Fibroblast of upper back skin (primary cell): Measurements from ENCODE around the gene USPL1.
"Not testable (repeated sequence)": the region's sequence is repeated elsewhere in the genome, so short reads cannot be mapped to it uniquely, and the experiment has no call there.

Source experiments
- DNase-seq: peaks from one replicate; pipeline ENCODE4 v3.0.0-alpha.2; 2013

The USPL1 gene

DNA sequence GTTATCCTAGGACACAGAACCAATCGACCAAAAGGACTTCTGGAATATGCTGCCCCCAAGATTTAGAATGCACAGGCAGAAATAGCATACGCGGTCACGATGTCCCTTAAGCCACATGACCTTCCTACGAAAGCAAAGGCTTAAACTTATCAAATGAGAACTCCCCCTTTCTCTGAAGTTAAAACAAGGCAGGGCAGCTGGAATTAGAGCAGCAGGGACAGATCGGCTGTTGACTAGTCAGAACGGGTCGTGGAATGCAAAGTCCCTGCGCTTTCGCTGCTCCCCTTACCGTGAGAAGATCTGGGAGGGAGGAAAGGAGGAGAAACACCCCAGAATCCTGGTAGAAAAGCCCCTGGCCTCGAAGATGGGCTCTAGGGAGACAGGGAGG lies 799 bp upstream of the USPL1 start:
- peak; percentile 86 for DNase-seq

DNA sequence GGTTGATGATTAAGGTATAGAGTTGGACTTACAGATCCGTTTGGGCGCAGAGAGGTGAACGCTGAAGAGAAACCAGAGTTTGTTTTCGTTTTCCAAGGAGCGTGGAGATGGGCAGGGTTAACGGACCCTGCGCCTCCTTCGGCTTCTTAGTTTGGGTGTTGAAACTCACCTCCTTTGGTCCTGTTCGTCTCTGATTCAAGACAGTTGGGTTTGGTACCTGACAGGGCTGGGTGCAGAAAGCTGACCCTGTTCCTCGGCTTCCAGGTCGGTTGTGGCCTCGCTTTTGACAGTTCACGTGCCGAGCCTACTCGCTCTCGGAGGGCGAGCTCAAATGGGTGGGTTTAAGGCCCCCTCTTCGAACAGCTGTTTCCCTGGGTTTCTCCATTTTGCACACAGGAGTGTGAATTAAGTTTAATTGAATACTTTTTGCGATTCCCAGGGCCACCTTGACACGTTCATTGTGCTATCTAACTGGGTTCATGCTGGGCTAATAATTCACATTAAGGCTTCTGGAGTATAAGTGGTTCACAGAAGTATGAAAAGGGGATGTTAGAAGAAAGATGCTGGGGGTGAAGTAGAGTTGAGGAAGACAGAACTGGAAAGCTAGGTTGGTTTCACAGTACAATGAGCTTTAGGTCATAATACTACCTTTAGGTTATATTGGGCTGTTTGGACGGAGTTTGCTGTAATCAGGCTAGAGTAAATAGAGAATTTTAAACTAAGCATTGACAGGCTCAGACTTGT lies 638 bp downstream of the USPL1 start:
- DNase-seq = no peak

DNA sequence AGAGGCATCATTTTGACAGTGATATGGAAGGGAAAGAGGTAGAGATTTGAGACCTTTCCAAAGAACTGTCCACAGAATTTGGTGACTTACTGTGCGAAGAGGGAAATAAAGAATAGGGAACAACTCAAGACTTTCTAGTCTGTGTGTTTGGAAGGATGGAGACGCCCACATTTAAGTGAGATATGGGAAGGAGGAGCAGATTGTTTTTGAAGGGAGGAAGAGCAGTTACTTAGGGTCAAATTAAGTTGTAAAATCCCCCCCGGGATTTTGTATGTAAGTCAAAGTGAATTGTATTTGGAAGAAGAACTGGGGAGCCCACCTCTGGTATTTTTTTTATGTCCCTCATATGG lies 1.2 kb downstream of the USPL1 start:
- no peak for DNase-seq

DNA sequence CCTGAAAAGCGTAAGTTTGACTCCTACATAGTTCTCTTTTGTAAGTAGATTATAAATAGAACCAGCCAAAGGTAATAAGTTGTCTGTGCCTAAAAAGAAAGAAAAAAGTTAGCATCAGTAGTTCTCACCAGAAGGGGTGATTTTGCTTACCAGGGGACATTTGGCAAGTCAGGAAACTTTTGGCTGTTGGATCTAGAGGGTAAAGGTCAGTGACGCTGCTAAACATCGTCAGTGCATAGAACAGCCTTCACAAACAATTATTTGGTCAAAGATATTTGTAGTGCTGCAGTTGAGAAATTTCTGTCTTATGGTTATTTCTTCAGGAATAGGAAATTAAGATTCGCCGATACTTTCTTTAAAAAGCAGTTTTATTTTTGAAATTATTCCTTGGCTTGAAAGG lies 2.0 kb downstream of the USPL1 start:
- no peak for DNase-seq

DNA sequence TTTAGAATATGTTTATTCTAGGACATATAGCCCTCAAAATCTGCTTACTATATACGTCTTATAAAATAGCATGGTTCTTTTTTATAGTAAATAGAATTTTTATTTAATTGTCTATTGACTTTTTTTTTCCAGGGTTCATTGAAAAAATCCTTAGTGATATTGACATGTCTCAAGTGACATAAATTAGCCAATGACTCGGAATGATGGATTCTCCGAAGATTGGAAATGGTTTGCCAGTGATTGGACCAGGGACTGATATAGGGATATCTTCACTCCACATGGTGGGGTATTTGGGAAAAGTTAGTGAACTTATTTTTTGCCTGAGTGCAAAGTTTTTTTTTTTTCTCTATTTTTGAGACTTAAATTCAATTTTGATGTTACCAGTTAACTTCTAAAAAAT lies 3.2 kb downstream of the USPL1 start:
- no peak for DNase-seq

DNA sequence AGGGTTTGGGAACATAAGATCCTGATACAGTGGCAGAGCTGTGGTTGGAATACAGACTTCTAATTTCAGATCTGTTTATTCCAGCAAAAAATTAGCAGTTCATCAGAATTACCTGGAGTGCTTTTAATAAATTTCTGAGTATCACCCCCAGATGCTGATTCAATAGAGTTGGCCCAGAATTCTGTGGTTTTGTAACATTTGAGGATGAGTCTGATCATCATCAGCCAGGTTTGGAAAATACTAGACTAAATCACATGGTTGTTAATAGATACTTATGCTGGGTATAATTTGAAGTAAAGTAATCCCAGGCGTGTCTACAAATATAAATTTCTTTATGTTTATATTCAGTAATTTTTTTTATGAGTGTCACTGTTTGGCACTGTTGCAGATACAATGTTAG lies 4.8 kb downstream of the USPL1 start:
- no peak for DNase-seq

DNA sequence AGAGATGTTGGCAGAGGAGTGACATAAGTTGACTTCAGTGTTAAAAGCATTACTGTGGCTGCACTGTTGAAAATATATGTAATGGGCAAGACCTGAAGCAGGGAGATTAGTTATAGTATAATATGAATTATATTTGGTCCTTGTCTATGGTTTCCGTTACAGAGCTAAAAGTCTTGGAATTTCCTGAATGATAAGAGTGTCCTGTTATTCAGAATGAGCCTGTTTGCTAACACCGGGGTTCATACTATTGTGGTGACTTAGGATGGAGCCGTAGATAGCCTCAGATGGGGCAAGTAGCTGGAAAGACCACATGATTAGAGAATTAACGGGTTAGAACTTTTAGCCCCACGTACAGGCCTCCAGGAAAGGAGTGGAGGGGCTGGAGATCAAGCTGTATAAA lies 5.7 kb downstream of the USPL1 start:
- no peak for DNase-seq

DNA sequence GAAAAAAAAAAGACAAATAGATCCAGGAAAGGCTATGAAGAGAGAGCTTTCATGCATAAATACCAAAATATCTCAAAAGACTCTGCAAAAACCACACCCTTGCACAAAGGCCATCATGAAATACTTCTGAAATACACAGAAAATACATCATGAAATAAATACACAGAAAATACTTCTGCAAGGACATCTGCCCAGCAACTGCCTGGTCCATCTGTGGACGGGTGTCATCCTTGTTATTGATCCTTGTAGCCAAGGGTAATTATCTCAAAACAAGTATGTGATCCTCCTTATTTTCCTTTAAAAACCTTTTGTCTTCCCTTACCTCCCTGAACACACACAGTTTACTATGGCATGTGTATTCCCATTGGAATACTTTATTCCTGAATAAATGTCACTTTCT lies 6.9 kb downstream of the USPL1 start:
- no peak for DNase-seq

DNA sequence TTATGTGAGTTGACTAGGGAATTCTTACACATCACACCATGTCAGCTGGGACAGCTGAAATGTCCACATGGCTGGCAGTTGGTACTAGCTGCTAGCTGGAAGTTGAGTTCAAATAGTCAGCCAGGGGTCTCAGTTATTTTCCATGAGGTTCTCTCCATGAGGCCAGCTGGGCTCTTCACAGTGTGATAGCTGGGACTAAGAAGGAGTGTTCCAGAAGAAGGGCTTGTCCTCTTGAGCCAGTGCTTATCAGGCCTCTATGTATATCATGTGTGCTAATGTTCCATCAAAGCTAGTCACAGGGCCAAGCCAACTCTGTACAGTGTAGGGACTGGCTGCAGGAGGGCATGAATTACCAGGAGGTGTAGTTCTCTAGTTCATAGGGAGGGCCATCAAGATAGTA lies 11.8 kb downstream of the USPL1 start:
- no peak for DNase-seq

DNA sequence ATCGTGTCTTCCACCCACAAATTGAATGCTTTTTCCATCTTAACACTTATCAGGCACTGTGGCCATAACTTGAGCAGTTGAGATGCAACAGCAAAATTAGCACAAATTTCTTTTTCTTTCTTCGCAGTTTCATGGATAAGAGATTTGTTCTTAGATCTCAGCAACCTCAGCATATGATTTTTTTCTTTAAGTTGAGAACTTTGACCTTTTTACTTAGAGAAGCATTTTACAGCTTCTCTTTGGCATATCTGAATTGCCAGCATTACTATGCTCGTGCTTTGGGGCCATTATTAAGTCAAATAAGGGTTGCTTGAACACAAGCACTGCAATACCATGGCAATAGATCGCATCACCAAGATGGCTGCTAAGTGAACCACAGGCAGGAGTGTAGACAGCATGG lies 16.1 kb downstream of the USPL1 start:
- no peak for DNase-seq

DNA sequence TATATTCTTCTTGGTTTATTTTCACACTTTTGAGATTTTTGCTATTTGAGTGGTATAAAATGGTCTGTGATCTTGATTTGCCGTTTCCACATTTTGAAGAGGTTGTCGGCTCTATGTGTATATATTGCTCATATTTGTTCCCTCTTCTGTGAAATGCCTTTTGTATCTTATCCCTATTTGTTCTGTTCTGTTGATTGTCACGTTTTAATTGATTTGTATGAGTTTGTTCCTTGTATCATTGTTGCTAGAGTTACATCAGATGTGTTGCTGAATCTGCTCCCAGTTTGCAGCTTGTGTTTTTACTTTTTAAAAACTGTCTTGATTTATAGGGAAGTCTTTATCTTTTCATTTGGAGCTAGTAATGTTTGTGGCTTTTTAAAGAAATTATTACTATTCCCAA lies 17.1 kb downstream of the USPL1 start:
- no peak for DNase-seq

DNA sequence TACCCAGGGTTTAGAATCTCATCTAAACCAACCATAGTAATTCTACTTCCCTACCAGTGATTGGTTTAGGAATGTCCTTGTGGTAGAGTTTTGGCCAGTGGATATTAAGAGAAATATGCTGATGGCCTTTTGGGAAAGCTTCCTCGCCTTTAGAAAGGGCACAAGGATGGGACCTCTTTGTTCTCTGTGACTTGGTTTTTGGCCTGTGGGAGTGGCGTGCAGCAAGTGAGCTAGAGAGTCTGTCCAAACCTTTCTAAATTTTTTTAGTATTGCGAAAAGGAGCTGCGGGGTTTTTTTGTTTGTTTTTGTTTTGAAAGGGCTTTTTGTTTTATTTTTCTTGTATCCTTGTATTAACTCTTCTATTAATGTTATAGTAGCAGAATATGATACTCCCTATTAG lies 20.6 kb downstream of the USPL1 start:
- DNase-seq = no peak

DNA sequence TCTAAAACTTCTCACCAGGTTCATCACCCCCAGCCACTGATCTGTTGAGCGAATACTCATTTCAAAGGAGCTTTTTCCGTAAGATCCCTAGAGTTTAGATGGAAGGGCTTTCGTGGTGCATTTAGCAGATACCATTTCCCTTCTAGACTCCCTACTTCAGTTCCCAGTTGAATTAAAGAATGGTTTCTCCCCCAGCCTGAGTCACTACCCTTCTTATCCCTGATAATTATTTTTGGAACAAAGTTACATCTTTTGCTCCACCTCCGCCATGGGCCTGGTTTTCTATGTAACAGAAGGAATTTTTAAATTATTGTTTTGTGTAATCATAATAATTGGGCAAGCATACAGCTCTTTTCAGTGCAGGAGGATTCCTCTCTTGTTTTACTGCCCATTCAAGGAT lies 22.0 kb downstream of the USPL1 start:
- peak; percentile 69 for DNase-seq

DNA sequence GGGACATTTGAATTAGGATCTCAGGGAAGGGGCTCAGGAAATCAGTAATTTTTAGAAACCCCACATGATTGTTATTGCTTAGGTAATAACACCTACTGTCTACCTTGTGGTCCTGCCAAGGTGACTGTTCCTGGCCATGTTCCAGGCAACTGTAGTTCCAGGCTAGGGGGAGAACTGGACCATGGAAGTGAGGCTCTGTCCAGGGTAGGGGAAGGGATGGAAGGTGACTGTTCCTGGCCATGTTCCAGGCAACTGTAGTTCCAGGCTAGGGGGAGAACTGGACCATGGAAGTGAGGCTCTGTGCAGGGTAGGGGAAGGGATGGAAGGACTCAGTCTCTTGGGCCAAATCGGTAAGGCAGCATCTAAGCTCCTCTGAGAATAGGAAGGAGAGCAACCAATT lies 23.5 kb downstream of the USPL1 start:
- DNase-seq = not testable (repeated sequence)

DNA sequence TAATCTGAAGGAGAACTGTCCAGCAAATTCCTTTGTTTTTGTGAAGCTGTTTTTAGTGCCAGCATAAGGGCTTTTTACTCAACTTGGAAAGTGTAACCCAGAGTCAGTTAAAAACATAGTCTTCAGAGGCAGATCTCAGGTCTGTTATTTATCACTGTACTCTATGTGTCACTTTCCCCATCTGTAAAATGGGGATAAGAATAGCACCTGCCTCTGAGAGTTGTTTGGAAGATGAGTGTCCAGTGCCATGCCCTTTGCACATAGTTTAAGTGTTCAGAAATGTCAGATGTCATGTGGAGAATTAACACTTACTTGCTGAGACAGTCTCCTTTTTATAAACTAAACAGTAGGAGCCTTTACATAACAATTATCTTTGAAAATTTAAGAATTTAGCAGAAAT lies 27.9 kb downstream of the USPL1 start:
- DNase-seq = no peak

DNA sequence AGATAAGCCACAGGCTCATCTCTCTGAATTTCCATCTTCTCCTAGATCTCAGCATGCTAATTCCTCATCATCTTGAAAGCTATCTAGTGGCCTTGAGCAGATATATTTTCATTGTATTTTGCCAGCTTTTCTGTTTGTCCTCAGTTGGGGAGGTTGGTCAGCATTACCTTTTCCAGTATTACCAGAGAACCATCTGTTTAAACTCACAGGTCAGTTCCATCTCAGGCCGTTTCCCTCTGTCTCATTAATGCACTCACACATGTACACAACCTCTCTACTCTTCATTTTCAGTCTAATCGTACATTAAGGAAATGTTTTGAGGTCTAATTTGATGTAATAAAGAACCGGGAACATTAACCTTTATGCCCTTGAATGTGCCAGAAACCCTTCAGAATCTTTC lies 29.7 kb downstream of the USPL1 start:
- no peak for DNase-seq

DNA sequence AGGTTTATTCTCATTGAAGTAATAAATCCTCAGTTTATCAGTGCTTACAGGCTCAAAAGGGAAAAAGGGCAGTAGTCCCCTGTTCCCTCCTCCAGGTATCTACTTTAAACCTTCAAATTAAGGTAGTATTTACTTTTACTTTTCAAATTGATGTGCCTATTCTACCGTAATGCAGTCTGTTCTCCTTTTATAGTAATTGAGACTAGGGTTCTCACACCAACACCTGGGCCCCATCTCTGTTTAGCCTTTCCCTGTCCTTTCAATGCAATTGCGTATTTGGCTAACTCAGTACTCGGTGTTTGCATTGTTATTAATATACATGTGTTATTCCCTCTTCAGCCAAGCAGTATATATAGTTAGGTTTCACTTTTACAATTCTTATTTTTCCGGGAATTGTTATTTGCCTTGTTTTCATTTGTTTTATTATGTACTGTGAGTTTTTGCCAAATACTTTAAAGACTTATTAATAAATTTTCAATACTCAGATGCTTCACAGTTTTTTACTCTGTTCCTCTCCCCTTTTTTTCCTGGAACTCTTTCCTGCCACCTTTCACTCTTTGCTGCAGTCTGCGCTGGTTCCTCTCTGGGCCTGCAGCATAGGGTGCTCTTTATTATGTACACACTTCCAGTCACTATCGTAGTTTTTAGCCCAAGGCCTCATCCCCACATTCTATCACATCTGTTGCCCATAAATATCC lies 30.3 kb downstream of the USPL1 start:
- DNase-seq = no peak

DNA sequence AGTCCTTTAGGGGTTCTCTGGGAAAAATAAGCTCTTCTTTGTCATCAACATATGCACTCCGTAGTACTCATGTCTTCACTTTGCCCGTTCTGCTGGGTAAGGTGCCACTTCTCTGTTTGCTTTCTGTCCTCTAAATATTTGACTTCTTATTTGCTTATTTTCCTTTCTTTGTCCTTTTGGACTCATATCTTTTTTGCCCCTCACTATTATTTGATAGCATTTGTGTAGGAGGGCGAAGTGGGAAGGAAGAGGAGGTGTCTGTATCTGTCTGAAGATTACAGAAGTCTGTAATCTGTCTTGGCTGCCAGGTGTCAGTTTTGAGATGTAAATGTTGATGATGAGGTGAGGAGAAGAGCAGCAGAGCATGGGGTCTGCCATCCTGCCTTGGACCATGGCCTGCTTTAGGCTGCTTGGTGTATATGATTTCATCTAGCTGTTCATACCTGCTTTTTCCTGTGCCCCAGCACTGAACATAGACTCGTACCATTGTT lies 30.8 kb downstream of the USPL1 start:
- DNase-seq = no peak

DNA sequence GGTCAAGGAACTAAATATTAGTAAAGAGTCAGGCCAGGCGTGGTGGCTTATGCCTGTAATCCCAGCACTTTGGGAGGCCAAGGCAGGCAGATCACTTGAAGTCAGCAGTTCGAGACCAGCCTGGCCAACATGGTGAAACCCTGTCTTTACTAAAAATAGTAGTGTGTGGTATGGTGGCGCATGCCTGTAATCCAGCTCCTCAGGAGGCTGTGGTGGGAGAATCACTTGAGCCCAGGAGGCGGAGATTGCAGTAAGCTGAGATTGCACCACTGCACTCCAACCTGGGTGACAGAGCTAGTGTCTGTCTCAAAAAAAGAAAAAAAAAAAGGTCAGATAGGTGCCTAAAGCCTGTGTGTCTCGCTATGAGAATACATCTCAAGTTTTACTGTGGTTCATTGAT lies 33.9 kb downstream of the USPL1 start:
- DNase-seq = not testable (repeated sequence)

DNA sequence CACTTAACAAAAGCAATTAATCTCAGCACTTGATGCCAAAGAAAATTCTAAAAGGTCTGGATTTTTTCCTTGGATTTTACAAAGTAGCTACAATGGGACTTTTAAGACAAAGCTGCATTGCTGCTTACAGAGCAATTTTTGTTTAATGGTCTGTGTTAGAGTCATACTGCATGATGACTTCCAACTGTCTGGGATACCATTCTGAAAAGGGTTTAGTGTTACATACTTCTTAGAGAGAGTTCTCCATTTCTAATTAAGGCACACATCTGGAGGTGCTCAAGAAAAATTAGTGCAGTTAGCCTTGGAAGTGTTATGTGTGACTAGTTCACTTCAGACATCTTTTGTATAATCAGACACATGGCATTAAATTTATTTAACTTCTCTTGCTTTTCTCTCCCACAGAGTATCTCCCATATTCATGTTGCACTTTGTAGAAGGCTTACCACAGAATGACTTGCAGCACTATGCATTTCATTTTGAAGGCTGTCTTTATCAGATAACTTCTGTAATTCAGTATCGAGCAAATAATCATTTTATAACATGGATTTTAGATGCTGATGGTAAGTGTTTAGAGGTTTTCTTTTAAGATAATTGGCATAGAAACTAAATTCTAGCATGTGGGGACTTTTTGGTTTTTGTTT lies 35.1 kb downstream of the USPL1 start:
- no peak for DNase-seq

DNA sequence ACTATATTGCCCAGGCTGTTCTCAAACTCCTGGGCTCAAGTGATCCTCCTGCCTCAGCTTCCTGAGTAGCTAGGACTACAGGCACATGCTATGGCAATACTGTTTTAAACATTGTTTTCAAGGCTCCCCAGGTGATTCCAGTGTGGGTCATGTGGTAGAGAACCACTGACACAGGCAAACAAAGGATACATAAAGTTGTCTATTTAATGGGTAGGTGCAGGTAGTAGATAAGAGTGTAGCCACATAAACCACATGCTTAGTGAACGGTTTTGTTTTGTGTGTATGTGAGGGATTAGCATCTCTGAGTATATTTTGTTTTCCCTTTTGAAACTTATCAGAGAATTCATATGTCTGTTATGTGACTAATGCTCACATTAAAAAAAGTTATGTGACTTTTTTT lies 36.7 kb downstream of the USPL1 start:
- no peak for DNase-seq

DNA sequence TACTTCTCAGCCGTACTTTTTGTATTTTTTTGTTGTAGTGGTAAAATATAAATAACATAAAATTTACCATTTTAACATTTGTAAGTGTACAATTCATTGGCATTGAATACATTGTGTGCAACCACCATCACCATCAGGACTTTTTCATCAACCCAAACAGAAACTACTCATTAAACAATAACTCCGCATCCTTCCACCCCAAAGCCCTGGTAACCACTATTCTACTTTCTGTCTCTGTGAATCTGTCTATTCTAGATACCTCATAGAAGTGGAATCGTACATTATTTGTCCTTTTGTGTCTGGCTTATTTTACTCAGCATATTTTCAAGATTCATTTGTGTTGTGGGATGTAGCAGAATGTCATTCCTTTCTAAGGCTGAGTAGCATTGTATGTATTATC lies 38.5 kb downstream of the USPL1 start:
- no peak for DNase-seq

DNA sequence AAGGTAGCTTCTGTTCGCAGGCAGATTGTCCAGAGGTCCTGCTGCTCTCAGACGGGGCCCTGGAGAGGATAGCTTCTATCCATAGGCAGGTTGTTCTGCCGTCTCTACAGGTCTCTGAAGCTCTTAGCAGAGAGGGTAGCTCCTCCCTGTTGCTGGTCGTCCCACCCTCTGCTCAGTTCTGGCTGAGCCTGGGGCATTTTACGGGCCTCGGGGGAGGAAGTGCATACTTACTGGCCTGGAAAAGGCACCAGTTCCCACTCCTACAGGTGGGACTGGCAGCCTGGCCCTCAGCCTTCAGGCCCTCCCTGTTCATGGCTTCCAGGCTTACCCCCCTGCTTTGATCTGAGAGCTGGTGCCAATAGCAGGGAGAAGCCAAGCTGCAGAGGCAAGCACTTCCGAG lies 42.3 kb downstream of the USPL1 start:
- DNase-seq = no peak

DNA sequence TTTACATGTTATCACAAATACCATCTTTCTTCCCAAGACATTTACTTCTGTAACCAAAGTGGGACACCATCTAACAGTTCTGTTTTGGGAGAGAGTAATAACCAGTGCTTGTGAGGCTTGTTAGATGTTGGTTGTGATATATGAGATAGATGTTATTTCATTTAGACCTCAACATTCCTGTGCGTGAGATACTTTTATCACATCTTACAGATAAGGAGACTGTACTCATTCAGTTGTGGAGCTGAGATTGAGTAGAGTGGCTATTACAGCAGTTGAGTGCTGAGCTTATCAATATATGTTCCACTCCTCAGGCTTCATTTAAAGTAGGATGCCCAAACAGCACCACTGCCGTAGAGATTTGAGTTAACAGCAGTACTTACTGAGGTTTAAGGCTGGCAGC lies 43.1 kb downstream of the USPL1 start:
- DNase-seq = no peak
